Measurements from ENCODE around the gene TRIM16. TPM values are rescaled to one million over a fixed set of nuclear protein-coding genes. Genes with fewer than 3 reads are reported as not detected.
"Not testable (repeated sequence)": the region's sequence is repeated elsewhere in the genome, so short reads cannot be mapped to it uniquely, and the experiment has no call there.

TRIM16 gene
- total and polyA plus RNA-seq, 2 experiments from 2014 or later, result 21.3 to 32.1 TPM

GRCh38 chr17:15669526-15669925 is 14.6 kb downstream of the TRIM16 start:
- H3K9me2 ChIP-seq (ENCODE audit: insufficient read depth); H3K4me3 ChIP-seq; H3K79me2 ChIP-seq (ENCODE audit: insufficient read depth); H4K20me1 ChIP-seq (ENCODE audit: insufficient read depth); in situ Hi-C loops (cut with MboI); H2AFZ ChIP-seq; H3K4me1 ChIP-seq (ENCODE audit: insufficient read depth); H3K27ac ChIP-seq; DNase-seq; H3K36me3 ChIP-seq (ENCODE audit: low read depth); H3K4me2 ChIP-seq (ENCODE audit: unreplicated experiment); H3F3A ChIP-seq (ENCODE audit: insufficient read depth); H3K9me3 ChIP-seq (ENCODE audit: low read depth); H3K27me3 ChIP-seq (replicated peaks; ENCODE audit: insufficient read depth); H3K9ac ChIP-seq: not testable (repeated sequence)
- WGBS, 2 experiments (ENCODE audit: low coverage in 1 of 2, low lambda C conversion rate in 2 of 2, missing lambda C conversion rate in 2 of 2), result 28 to 36% methylated on average over 5 of the region's 5 CpGs

- no peak overlapping the region for H3K4me2 ChIP-seq (ENCODE audit: unreplicated experiment)
- H2AFZ ChIP-seq, result no peak overlapping the region
- H3K27ac ChIP-seq, result no peak overlapping the region
- H3K9me3 ChIP-seq (ENCODE audit: low read depth), result no peaks in the 10 kb centered on the region
- 89 to 92% methylated on average over 5 of the region's 5 CpGs for WGBS, 2 experiments (ENCODE audit: low coverage in 1 of 2, low lambda C conversion rate in 2 of 2, missing lambda C conversion rate in 2 of 2)
- TF ChIP-seq EZH2phosphoT487 (IDR thresholded peaks at IDR 0.05; ENCODE audit: insufficient read depth, low read depth), result no peak
- no peaks in the 10 kb centered on the region for H3F3A ChIP-seq (ENCODE audit: insufficient read depth)
- no peaks in the 10 kb centered on the region for H3K27me3 ChIP-seq (replicated peaks; ENCODE audit: insufficient read depth)
- H3K4me1 ChIP-seq (ENCODE audit: insufficient read depth), result no peaks in the 10 kb centered on the region
- H3K79me2 ChIP-seq (ENCODE audit: insufficient read depth), result no peaks in the 10 kb centered on the region
- H4K20me1 ChIP-seq (ENCODE audit: insufficient read depth), result no peaks in the 10 kb centered on the region
- in situ Hi-C loops (cut with MboI), result no loop called here
- no peaks in the 10 kb centered on the region for H3K36me3 ChIP-seq (ENCODE audit: low read depth)
- H3K9me2 ChIP-seq (ENCODE audit: insufficient read depth), result no peaks in the 10 kb centered on the region
- DNase-seq, result no peak
- H3K9ac ChIP-seq, result no peak overlapping the region
- no peak overlapping the region for H3K4me3 ChIP-seq
Measured at GRCh38 chr17:15663691-15664090, 20.4 kb downstream of the TRIM16 start.

GRCh38 chr17:15663176-15663575 is 20.9 kb downstream of the TRIM16 start:
- no peak overlapping the region for H3K9ac ChIP-seq
- H3K9me3 ChIP-seq (ENCODE audit: low read depth), result no peaks in the 10 kb centered on the region
- H3F3A ChIP-seq (ENCODE audit: insufficient read depth), result no peaks in the 10 kb centered on the region
- H4K20me1 ChIP-seq (ENCODE audit: insufficient read depth), result no peaks in the 10 kb centered on the region
- no peak overlapping the region for H2AFZ ChIP-seq
- H3K4me2 ChIP-seq (ENCODE audit: unreplicated experiment), result no peak overlapping the region
- H3K4me1 ChIP-seq (ENCODE audit: insufficient read depth), result no peaks in the 10 kb centered on the region
- H3K27ac ChIP-seq, result no peak overlapping the region
- in situ Hi-C loops (cut with MboI), result no loop called here
- H3K9me2 ChIP-seq (ENCODE audit: insufficient read depth), result no peaks in the 10 kb centered on the region
- no peaks in the 10 kb centered on the region for H3K79me2 ChIP-seq (ENCODE audit: insufficient read depth)
- H3K36me3 ChIP-seq (ENCODE audit: low read depth), result no peaks in the 10 kb centered on the region
- H3K4me3 ChIP-seq, result no peak overlapping the region
- WGBS, 2 experiments (ENCODE audit: low coverage in 1 of 2, low lambda C conversion rate in 2 of 2, missing lambda C conversion rate in 2 of 2), result 96 to 98% methylated on average over 6 of the region's 6 CpGs
- no peak for DNase-seq
- TF ChIP-seq EZH2phosphoT487 (IDR thresholded peaks at IDR 0.05; ENCODE audit: insufficient read depth, low read depth), result no peak
- TF ChIP-seq EZH2 (IDR thresholded peaks at IDR 0.05; ENCODE audit: insufficient read depth, poor library complexity, severe bottlenecking), result no peak
- H3K27me3 ChIP-seq (replicated peaks; ENCODE audit: insufficient read depth), result no peaks in the 10 kb centered on the region

GRCh38 chr17:15662681-15663080 is 21.4 kb downstream of the TRIM16 start:
- Histone ChIP-seq H3K9me2 (ENCODE audit: insufficient read depth) (no peaks in the 10 kb centered on the region), H3K27ac (no peak overlapping the region), H3K4me1 (ENCODE audit: insufficient read depth) (no peaks in the 10 kb centered on the region), H3K4me2 (ENCODE audit: unreplicated experiment) (no peak overlapping the region), H3K9me3 (ENCODE audit: low read depth) (no peaks in the 10 kb centered on the region), H3F3A (ENCODE audit: insufficient read depth) (no peaks in the 10 kb centered on the region), H3K9ac (no peak overlapping the region), H3K79me2 (ENCODE audit: insufficient read depth) (no peaks in the 10 kb centered on the region), H4K20me1 (ENCODE audit: insufficient read depth) (no peaks in the 10 kb centered on the region), H3K4me3 (no peak overlapping the region), H3K27me3 (replicated peaks; ENCODE audit: insufficient read depth) (no peaks in the 10 kb centered on the region), H3K36me3 (ENCODE audit: low read depth) (no peaks in the 10 kb centered on the region), H2AFZ (no peak overlapping the region)
- DNase-seq, result no peak
- 88 to 90% methylated on average over 3 of the region's 3 CpGs for WGBS, 2 experiments (ENCODE audit: low coverage in 1 of 2, low lambda C conversion rate in 2 of 2, missing lambda C conversion rate in 2 of 2)
- in situ Hi-C loops (cut with MboI), result no loop called here
- TF ChIP-seq EZH2phosphoT487 (IDR thresholded peaks at IDR 0.05; ENCODE audit: insufficient read depth, low read depth) (no peak), EZH2 (IDR thresholded peaks at IDR 0.05; ENCODE audit: insufficient read depth, poor library complexity, severe bottlenecking) (no peak)

- Histone ChIP-seq H3K4me3 (no peak overlapping the region), H3K27me3 (replicated peaks; ENCODE audit: insufficient read depth) (no peaks in the 10 kb centered on the region), H3K9me2 (ENCODE audit: insufficient read depth) (no peaks in the 10 kb centered on the region), H3K4me2 (ENCODE audit: unreplicated experiment) (no peak overlapping the region), H3K27ac (no peak overlapping the region), H2AFZ (no peak overlapping the region), H3K9ac (no peak overlapping the region), H3K79me2 (ENCODE audit: insufficient read depth) (no peaks in the 10 kb centered on the region), H4K20me1 (ENCODE audit: insufficient read depth) (no peaks in the 10 kb centered on the region), H3K36me3 (ENCODE audit: low read depth) (no peaks in the 10 kb centered on the region), H3K4me1 (ENCODE audit: insufficient read depth) (0 out of 2 replicates have a peak, but pooled peaks cover 4% of the 10 kb centered on the region), H3F3A (ENCODE audit: insufficient read depth) (no peaks in the 10 kb centered on the region), H3K9me3 (ENCODE audit: low read depth) (no peaks in the 10 kb centered on the region)
- TF ChIP-seq EZH2phosphoT487 (IDR thresholded peaks at IDR 0.05; ENCODE audit: insufficient read depth, low read depth) (no peak), EZH2 (IDR thresholded peaks at IDR 0.05; ENCODE audit: insufficient read depth, poor library complexity, severe bottlenecking) (no peak)
- WGBS, 2 experiments (ENCODE audit: low coverage in 1 of 2, low lambda C conversion rate in 2 of 2, missing lambda C conversion rate in 2 of 2), result 62 to 64% methylated on average over 3 of the region's 3 CpGs
- in situ Hi-C loops (cut with MboI), result no loop called here
- DNase-seq, result no peak
Measured at GRCh38 chr17:15660077-15660476, 24.0 kb downstream of the TRIM16 start.
